ENCODE measurements around the gene MEGF6. TPM values are rescaled to one million over a fixed set of nuclear protein-coding genes. Genes with fewer than 3 reads are reported as not detected.

Gene MEGF6
- total and polyA plus RNA-seq, 9 of the 15 experiments (the other 6 are each of a cell fraction or from before 2014, with no cell fraction given) = 0.03 to 1.7 (median 0.24) TPM; not detected in 3

- no peaks in the 10 kb centered on the region for H3K9me1 ChIP-seq (ENCODE audit: control insufficient read depth, insufficient read depth, low read length)
- H3K79me2 ChIP-seq (ENCODE audit: control insufficient read depth, insufficient read depth, low read length) = no peaks in the 10 kb centered on the region
- H3K4me2 ChIP-seq (ENCODE audit: insufficient read depth, low read length) = no peak overlapping the region
- DNase-seq (ENCODE audit: extremely low read depth in 1 of 4, low spot score in 3 of 4) = no peak
- CTCF ChIA-PET (ENCODE audit: low intra/inter-chr PET ratio) = no interaction called here
- no peak overlapping the region for H3K27ac ChIP-seq (ENCODE audit: extremely low read depth, low read depth, low read length)
- WGBS (ENCODE audit: insufficient coverage, low coverage, missing lambda C conversion rate) = 12% methylated on average over 30 of the region's 31 CpGs
- H3K27me3 ChIP-seq (ENCODE audit: control insufficient read depth in 2 of 2, insufficient read depth in 2 of 2, low read length in 2 of 2) = peaks cover 46 to 79% of the 10 kb centered on the region in 2 experiments; a peak in 4 of 5 replicates
- no peaks in the 10 kb centered on the region for H3K9me3 ChIP-seq (replicated peaks; ENCODE audit: control insufficient read depth, insufficient read depth, low read depth, low read length)
- FAIRE-seq = no peak
- H2AFZ ChIP-seq (ENCODE audit: low read depth, low read length) = no peak overlapping the region
- POLR2A ChIA-PET = no interaction called here
- H3K4me1 ChIP-seq (replicated peaks in 1 of 2; ENCODE audit: control insufficient read depth in 2 of 2, insufficient read depth in 2 of 2, low read length in 2 of 2) = peaks cover 0 to 57% of the 10 kb centered on the region in 2 experiments; a peak in 3 of 5 replicates
- no peak overlapping the region for H3K4me3 ChIP-seq
- H4K20me1 ChIP-seq (replicated peaks; ENCODE audit: control insufficient read depth, insufficient read depth, low read length) = peaks cover 14% of the 10 kb centered on the region
- no peak; the same call in 1 of the 3 replicates for ATAC-seq
- peak overlapping the region in 1 of 2 experiments; percentile 14; a peak in 1 of 4 replicates for H3K9ac ChIP-seq (ENCODE audit: insufficient read depth in 1 of 2, low read depth in 2 of 2, low read length in 2 of 2)
- BruUV-seq (replicated peaks) = no TSS peak
- no peaks in the 10 kb centered on the region for H3K36me3 ChIP-seq (ENCODE audit: control insufficient read depth, insufficient read depth, low read length)
- in situ Hi-C loops (cut with MboI) = no loop called here
- intact Hi-C loops (cut with micrococcal nuclease) = no loop called here
- TF ChIP-seq PHB (CRISPR knock-in tag; IDR thresholded peaks at IDR 0.05) (no peak), CHD4 (IDR thresholded peaks at IDR 0.05; ENCODE audit: insufficient read depth, insufficient replicate concordance, low read depth, low read length, poor library complexity, severe bottlenecking) (no peak), ZNF639 (CRISPR knock-in tag; conservative IDR thresholded peaks at IDR 0.05 in 1 of 2, IDR thresholded peaks at IDR 0.05 in 1 of 2) (no peak), NCOA1 (IDR thresholded peaks at IDR 0.05; ENCODE audit: low read depth) (no peak), ZBTB40 (IDR thresholded peaks at IDR 0.05) (no peak), ZBTB40 (CRISPR knock-in tag; IDR thresholded peaks at IDR 0.05) (no peak), ZNF512 (tag; IDR thresholded peaks at IDR 0.05) (no peak), KLF6 (CRISPR knock-in tag; IDR thresholded peaks at IDR 0.05; ENCODE audit: borderline replicate concordance) (no peak), ADNP (tag; IDR thresholded peaks at IDR 0.05) (no peak)
These were observed 16.5 kb downstream of the MEGF6 start for GRCh38 chr1:3594706-3595377.

All from K562 (cell line).